SK-N-SH (cell line): ENCODE measurements around the gene C7. TPM values are rescaled to one million over a fixed set of nuclear protein-coding genes. Genes with fewer than 3 reads are reported as not detected.

ENCODE experiments used
- CTCF ChIA-PET: fragments of 300-600, 350-600 bp; formaldehyde crosslinking; extraction: SDS; loops from one replicate; lab custom pipeline; 2021; lab: Yijun Ruan, JAX
- POLR2A ChIA-PET: fragments of 350-600 bp; sonication (Branson Sonifier 250); formaldehyde crosslinking; extraction: SDS; loops from one replicate; lab custom pipeline; 2020; ENCODE audit warnings: antibody characterized with exemption, inconsistent platforms; lab: Yijun Ruan, JAX
- DNase-seq: peaks from one replicate; pipeline ENCODE4 v3.0.0; 2012
- H2AFZ ChIP-seq: fragments of 200-600 bp; sonication (generic); 2 replicates; pipeline ENCODE4 v1.8.1; 2016; ENCODE audit warnings: antibody characterized with exemption, mild to moderate bottlenecking, low read depth
- H3F3A ChIP-seq: fragments of 200-600 bp; sonication (generic); replicated peaks from 2 replicates; pipeline ENCODE3; 2016; ENCODE audit warnings: antibody characterized with exemption, mild to moderate bottlenecking; ENCODE audit not compliant: insufficient read depth
- H3K27ac ChIP-seq, 2 experiments: fragments of 200-500 bp in 1 of 2; fragments of 200-600 bp in 1 of 2; sonication (Bioruptor generic) in 1 of 2; sonication (generic), shearing (Covaris generic) in 1 of 2; 2 replicates each; pipeline versions ENCODE4 v1.5.1 to v1.6.1; 2014 to 2016; ENCODE audit warnings: low read depth in 2 of 2, inconsistent platforms in 1 of 2, low read length in 1 of 2, mild to moderate bottlenecking in 1 of 2, mixed read lengths in 1 of 2
- H3K27me3 ChIP-seq: fragments of 200-600 bp; sonication (generic), shearing (Covaris generic); 2 replicates; pipeline ENCODE4 v1.6.1; 2016; ENCODE audit warnings: mixed run types; ENCODE audit not compliant: insufficient read depth
- H3K36me3 ChIP-seq, 2 experiments: fragments of 200-500 bp in 1 of 2; fragments of 200-600 bp in 1 of 2; sonication (Bioruptor generic) in 1 of 2; sonication (generic) in 1 of 2; replicated peaks in 1 of 2; 2 replicates each; pipeline versions ENCODE3 to v1.5.1; 2014 to 2016; ENCODE audit warnings: low read length in 1 of 2, mild to moderate bottlenecking in 1 of 2; ENCODE audit not compliant: insufficient read depth in 2 of 2, control insufficient read depth in 1 of 2
- H3K4me1 ChIP-seq, 2 experiments: fragments of 200-500 bp in 1 of 2; fragments of 200-600 bp in 1 of 2; sonication (Bioruptor generic) in 1 of 2; sonication (generic), shearing (Covaris generic) in 1 of 2; 2 replicates each; pipeline versions ENCODE4 v1.5.1 to v1.6.1; 2014 to 2016; ENCODE audit warnings: low read depth in 1 of 2, low read length in 1 of 2, mixed run types in 1 of 2; ENCODE audit not compliant: insufficient read depth in 2 of 2, control insufficient read depth in 1 of 2
- H3K4me2 ChIP-seq: fragments of 200-600 bp; sonication (generic), shearing (Covaris generic); 2 replicates; pipeline ENCODE4 v1.6.1; 2017; ENCODE audit warnings: mixed run types
- H3K4me3 ChIP-seq, 2 experiments: fragments of 200-500 bp in 1 of 2; fragments of 200-600 bp in 1 of 2; sonication (Bioruptor generic) in 1 of 2; sonication (generic), shearing (Covaris generic) in 1 of 2; 2 replicates each; pipeline versions ENCODE4 v1.5.1 to v1.8.1; 2014 to 2016; ENCODE audit warnings: low read depth in 2 of 2, inconsistent platforms in 1 of 2, low read length in 1 of 2, mild to moderate bottlenecking in 1 of 2, mixed read lengths in 1 of 2, moderate library complexity in 1 of 2
- H3K79me2 ChIP-seq: fragments of 200-600 bp; sonication (generic); 2 replicates; pipeline ENCODE4 v1.8.1; 2017; ENCODE audit warnings: mild to moderate bottlenecking; ENCODE audit not compliant: insufficient read depth
- H3K9ac ChIP-seq: fragments of 200-600 bp; sonication (generic); 2 replicates; pipeline ENCODE4 v1.6.1; 2017; ENCODE audit warnings: mixed run types
- H3K9me2 ChIP-seq: fragments of 200-600 bp; sonication (generic); 2 replicates; pipeline ENCODE4 v1.6.1; 2017; ENCODE audit warnings: mixed run types
- H3K9me3 ChIP-seq: fragments of 200-600 bp; sonication (generic); 2 replicates; pipeline ENCODE4 v1.6.1; 2017; ENCODE audit warnings: mixed run types, mild to moderate bottlenecking, moderate library complexity
- H4K20me1 ChIP-seq: fragments of 200-600 bp; sonication (generic); 2 replicates; pipeline ENCODE4 v1.6.1; 2017; ENCODE audit warnings: mild to moderate bottlenecking, mixed run types; ENCODE audit not compliant: insufficient read depth
- CHD2 ChIP-seq: fragments of 150-350 bp; IDR thresholded peaks from 2 replicates; pipeline ENCODE4 v1.6.1; 2018; ENCODE audit warnings: low read length; ENCODE audit not compliant: partially characterized antibody
- CTCF ChIP-seq: fragments of 200-600 bp; sonication (generic); IDR thresholded peaks from 2 replicates; pipeline ENCODE4 v1.6.1; 2017; ENCODE audit warnings: antibody characterized with exemption, mild to moderate bottlenecking, moderate library complexity
- ELF1 ChIP-seq: IDR thresholded peaks from 2 replicates; pipeline ENCODE4 v1.4.0; 2012
- FOSL2 ChIP-seq: IDR thresholded peaks from 2 replicates; pipeline ENCODE4 v1.4.0; 2012; ENCODE audit warnings: low read depth, mild to moderate bottlenecking, moderate library complexity, borderline replicate concordance
- FOXM1 ChIP-seq: IDR thresholded peaks from 2 replicates; pipeline ENCODE4 v1.4.0; 2012; ENCODE audit warnings: low read depth, mild to moderate bottlenecking
- IRF3 ChIP-seq: fragments of 150-350 bp; IDR thresholded peaks from 2 replicates; pipeline ENCODE4 v1.6.1; 2016; ENCODE audit warnings: mild to moderate bottlenecking, low read depth, low read length
- JUND ChIP-seq: IDR thresholded peaks from 2 replicates; pipeline ENCODE4 v1.4.0; 2012
- MEF2A ChIP-seq: IDR thresholded peaks from 2 replicates; pipeline ENCODE4 v1.4.0; 2012; ENCODE audit warnings: low read depth, borderline replicate concordance
- NFIC ChIP-seq: IDR thresholded peaks from 2 replicates; pipeline ENCODE4 v1.4.0; 2012; ENCODE audit warnings: borderline replicate concordance
- RAD21 ChIP-seq: IDR thresholded peaks from 2 replicates; pipeline ENCODE4 v1.6.1; 2012; ENCODE audit warnings: mild to moderate bottlenecking, low read length
- RCOR1 ChIP-seq: fragments of 150-350 bp; IDR thresholded peaks from 2 replicates; pipeline ENCODE4 v1.6.1; 2017; ENCODE audit warnings: antibody characterized with exemption, low read length
- RFX5 ChIP-seq: IDR thresholded peaks from 2 replicates; pipeline ENCODE4 v1.6.1; 2012; ENCODE audit warnings: mild to moderate bottlenecking, improper control_type of control experiment, low read length
- SIN3A ChIP-seq: IDR thresholded peaks from 2 replicates; pipeline ENCODE4 v1.6.1; 2012; ENCODE audit warnings: low read depth, mild to moderate bottlenecking, low read length, moderate library complexity, borderline replicate concordance
- TCF12 ChIP-seq: IDR thresholded peaks from 2 replicates; pipeline ENCODE4 v1.4.0; 2012
- TEAD4 ChIP-seq: IDR thresholded peaks from 2 replicates; pipeline ENCODE4 v1.4.0; 2012; ENCODE audit warnings: mild to moderate bottlenecking, borderline replicate concordance; ENCODE audit not compliant: insufficient read depth
- USF1 ChIP-seq: IDR thresholded peaks from 2 replicates; pipeline ENCODE4 v1.4.0; 2012; ENCODE audit warnings: low read depth, borderline replicate concordance
- ZBTB33 ChIP-seq: IDR thresholded peaks from 2 replicates; pipeline ENCODE4 v1.4.0; 2012; ENCODE audit warnings: low read depth, borderline replicate concordance
- WGBS: methylation state at CpG from one replicate; pipeline ENCODE4 v1.1.6; 2017; ENCODE audit warnings: low lambda C conversion rate; 5-methylcytosine and 5-hydroxymethylcytosine counted together
- polyA plus RNA-seq, 3 experiments: library from polyadenylated mRNA; depleted of rRNA; stranded (reverse); fragments of >200 nt; gene quantifications; 2 replicates each; pipeline ENCODE4 v1.2.3, GENCODE V29; 2012
- TF ChIP-seq, protein P1 (sequence below): IDR thresholded peaks from 2 replicates; pipeline ENCODE4; 2012
- TF ChIP-seq, protein P2 (sequence below): IDR thresholded peaks from 2 replicates; pipeline ENCODE4 v1.6.1; 2012; ENCODE audit warnings: mild to moderate bottlenecking, low read depth, low read length, moderate library complexity

Gene C7
- polyA plus RNA-seq, 1 of the 3 experiments (the other 2 are of a cell fraction): 11.1 TPM

DNA sequence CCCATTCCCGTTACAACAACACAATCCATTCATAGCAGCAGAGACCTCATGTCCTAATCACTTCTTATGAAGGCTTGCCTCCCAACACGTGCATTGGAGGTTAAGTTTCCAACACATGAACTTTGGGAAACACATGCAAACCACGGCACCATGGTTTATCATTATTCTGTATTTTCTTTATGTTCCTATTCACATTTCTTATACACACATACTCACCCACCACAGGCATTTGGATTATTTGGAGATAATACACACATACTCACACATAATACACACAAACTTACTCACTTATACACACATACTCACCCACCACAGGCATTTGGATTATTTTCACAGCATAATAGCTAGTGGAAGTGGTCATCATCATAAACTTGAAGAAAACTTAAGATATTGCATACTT is 75.6 kb downstream of the C7 start (continued):
- TF ChIP-seq USF1 (no peak), MEF2A (no peak)
- TF ChIP-seq, protein P1, sequence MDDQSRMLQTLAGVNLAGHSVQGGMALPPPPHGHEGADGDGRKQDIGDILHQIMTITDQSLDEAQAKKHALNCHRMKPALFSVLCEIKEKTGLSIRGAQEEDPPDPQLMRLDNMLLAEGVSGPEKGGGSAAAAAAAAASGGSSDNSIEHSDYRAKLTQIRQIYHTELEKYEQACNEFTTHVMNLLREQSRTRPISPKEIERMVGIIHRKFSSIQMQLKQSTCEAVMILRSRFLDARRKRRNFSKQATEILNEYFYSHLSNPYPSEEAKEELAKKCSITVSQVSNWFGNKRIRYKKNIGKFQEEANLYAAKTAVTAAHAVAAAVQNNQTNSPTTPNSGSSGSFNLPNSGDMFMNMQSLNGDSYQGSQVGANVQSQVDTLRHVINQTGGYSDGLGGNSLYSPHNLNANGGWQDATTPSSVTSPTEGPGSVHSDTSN: no peak

GRCh38 chr5:40985501-40985900 is 76.2 kb downstream of the C7 start:
- ChIA-PET CTCF (interaction anchor here (1.1 kb wide), 1 partner anchor 143 kb away, joined by 3 read pairs; no protein-coding TSS in a partner anchor), POLR2A (no interaction called here)
- Histone ChIP-seq H3K9me3 (no peaks in the 10 kb centered on the region), H3F3A (no peaks in the 10 kb centered on the region), H3K9me2 (no peaks in the 10 kb centered on the region), H3K27me3 (no peaks in the 10 kb centered on the region), H3K27ac (no peak overlapping the region; a peak in 1 of 4 replicates), H3K4me1 (no peaks in the 10 kb centered on the region; a peak in 1 of 4 replicates), H3K79me2 (no peaks in the 10 kb centered on the region), H3K4me3 (no peak overlapping the region), H3K36me3 (peaks cover 0 to 2% of the 10 kb centered on the region in 2 experiments), H4K20me1 (no peaks in the 10 kb centered on the region), H3K9ac (no peak overlapping the region), H2AFZ (no peak overlapping the region), H3K4me2 (no peak overlapping the region)
- no peak for DNase-seq
- WGBS: 15% methylated on average over 4 of the region's 4 CpGs
- TF ChIP-seq TCF12 (no peak), TEAD4 (no peak), RCOR1 (no peak), MEF2A (no peak), CHD2 (no peak), CTCF (no peak), JUND (no peak), RAD21 (no peak), USF1 (no peak), IRF3 (no peak), SIN3A (no peak), FOXM1 (no peak), ELF1 (no peak), FOSL2 (no peak), ZBTB33 (no peak), NFIC (no peak), RFX5 (no peak)
- TF ChIP-seq, protein P1: no peak
- TF ChIP-seq, protein P2, sequence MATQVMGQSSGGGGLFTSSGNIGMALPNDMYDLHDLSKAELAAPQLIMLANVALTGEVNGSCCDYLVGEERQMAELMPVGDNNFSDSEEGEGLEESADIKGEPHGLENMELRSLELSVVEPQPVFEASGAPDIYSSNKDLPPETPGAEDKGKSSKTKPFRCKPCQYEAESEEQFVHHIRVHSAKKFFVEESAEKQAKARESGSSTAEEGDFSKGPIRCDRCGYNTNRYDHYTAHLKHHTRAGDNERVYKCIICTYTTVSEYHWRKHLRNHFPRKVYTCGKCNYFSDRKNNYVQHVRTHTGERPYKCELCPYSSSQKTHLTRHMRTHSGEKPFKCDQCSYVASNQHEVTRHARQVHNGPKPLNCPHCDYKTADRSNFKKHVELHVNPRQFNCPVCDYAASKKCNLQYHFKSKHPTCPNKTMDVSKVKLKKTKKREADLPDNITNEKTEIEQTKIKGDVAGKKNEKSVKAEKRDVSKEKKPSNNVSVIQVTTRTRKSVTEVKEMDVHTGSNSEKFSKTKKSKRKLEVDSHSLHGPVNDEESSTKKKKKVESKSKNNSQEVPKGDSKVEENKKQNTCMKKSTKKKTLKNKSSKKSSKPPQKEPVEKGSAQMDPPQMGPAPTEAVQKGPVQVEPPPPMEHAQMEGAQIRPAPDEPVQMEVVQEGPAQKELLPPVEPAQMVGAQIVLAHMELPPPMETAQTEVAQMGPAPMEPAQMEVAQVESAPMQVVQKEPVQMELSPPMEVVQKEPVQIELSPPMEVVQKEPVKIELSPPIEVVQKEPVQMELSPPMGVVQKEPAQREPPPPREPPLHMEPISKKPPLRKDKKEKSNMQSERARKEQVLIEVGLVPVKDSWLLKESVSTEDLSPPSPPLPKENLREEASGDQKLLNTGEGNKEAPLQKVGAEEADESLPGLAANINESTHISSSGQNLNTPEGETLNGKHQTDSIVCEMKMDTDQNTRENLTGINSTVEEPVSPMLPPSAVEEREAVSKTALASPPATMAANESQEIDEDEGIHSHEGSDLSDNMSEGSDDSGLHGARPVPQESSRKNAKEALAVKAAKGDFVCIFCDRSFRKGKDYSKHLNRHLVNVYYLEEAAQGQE: no peak
